Measurements from ENCODE around the gene FN1.

DNA sequence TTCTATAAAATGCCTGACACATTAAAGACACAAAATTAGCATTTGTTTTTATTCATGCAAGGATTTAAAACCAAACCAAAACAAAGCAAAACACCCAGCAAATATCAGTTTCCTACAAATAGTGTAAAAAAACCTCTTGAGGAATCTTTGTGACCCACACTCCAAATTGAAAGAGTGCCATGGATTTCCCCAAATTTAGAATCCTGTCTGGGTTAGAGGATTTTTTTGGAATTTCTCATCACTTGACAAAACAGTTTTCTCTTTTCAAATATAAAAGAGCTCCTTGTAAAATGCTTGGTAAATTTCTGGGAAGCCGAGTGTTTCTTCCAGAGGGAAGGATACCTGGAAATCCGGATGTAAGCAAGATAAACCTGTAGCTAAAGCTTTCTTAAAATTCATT lies 1.7 kb upstream of the FN1 start:
- TF ChIP-seq ATF2 (CRISPR knock-in tag; IDR thresholded peaks at IDR 0.05; ENCODE audit: borderline replicate concordance, low read depth) (no peak), USF1 (CRISPR knock-in tag; IDR thresholded peaks at IDR 0.05) (no peak)
- TF ChIP-seq, protein P1, sequence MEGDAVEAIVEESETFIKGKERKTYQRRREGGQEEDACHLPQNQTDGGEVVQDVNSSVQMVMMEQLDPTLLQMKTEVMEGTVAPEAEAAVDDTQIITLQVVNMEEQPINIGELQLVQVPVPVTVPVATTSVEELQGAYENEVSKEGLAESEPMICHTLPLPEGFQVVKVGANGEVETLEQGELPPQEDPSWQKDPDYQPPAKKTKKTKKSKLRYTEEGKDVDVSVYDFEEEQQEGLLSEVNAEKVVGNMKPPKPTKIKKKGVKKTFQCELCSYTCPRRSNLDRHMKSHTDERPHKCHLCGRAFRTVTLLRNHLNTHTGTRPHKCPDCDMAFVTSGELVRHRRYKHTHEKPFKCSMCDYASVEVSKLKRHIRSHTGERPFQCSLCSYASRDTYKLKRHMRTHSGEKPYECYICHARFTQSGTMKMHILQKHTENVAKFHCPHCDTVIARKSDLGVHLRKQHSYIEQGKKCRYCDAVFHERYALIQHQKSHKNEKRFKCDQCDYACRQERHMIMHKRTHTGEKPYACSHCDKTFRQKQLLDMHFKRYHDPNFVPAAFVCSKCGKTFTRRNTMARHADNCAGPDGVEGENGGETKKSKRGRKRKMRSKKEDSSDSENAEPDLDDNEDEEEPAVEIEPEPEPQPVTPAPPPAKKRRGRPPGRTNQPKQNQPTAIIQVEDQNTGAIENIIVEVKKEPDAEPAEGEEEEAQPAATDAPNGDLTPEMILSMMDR (IDR thresholded peaks at IDR 0.05): no peak
- TF ChIP-seq, protein P2, sequence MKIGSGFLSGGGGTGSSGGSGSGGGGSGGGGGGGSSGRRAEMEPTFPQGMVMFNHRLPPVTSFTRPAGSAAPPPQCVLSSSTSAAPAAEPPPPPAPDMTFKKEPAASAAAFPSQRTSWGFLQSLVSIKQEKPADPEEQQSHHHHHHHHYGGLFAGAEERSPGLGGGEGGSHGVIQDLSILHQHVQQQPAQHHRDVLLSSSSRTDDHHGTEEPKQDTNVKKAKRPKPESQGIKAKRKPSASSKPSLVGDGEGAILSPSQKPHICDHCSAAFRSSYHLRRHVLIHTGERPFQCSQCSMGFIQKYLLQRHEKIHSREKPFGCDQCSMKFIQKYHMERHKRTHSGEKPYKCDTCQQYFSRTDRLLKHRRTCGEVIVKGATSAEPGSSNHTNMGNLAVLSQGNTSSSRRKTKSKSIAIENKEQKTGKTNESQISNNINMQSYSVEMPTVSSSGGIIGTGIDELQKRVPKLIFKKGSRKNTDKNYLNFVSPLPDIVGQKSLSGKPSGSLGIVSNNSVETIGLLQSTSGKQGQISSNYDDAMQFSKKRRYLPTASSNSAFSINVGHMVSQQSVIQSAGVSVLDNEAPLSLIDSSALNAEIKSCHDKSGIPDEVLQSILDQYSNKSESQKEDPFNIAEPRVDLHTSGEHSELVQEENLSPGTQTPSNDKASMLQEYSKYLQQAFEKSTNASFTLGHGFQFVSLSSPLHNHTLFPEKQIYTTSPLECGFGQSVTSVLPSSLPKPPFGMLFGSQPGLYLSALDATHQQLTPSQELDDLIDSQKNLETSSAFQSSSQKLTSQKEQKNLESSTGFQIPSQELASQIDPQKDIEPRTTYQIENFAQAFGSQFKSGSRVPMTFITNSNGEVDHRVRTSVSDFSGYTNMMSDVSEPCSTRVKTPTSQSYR (CRISPR knock-in tag; IDR thresholded peaks at IDR 0.05): no peak
- TF ChIP-seq, protein P3, sequence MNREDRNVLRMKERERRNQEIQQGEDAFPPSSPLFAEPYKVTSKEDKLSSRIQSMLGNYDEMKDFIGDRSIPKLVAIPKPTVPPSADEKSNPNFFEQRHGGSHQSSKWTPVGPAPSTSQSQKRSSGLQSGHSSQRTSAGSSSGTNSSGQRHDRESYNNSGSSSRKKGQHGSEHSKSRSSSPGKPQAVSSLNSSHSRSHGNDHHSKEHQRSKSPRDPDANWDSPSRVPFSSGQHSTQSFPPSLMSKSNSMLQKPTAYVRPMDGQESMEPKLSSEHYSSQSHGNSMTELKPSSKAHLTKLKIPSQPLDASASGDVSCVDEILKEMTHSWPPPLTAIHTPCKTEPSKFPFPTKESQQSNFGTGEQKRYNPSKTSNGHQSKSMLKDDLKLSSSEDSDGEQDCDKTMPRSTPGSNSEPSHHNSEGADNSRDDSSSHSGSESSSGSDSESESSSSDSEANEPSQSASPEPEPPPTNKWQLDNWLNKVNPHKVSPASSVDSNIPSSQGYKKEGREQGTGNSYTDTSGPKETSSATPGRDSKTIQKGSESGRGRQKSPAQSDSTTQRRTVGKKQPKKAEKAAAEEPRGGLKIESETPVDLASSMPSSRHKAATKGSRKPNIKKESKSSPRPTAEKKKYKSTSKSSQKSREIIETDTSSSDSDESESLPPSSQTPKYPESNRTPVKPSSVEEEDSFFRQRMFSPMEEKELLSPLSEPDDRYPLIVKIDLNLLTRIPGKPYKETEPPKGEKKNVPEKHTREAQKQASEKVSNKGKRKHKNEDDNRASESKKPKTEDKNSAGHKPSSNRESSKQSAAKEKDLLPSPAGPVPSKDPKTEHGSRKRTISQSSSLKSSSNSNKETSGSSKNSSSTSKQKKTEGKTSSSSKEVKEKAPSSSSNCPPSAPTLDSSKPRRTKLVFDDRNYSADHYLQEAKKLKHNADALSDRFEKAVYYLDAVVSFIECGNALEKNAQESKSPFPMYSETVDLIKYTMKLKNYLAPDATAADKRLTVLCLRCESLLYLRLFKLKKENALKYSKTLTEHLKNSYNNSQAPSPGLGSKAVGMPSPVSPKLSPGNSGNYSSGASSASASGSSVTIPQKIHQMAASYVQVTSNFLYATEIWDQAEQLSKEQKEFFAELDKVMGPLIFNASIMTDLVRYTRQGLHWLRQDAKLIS (CRISPR knock-in tag; IDR thresholded peaks at IDR 0.05; ENCODE audit: borderline replicate concordance): no peak

Data from WTC11 (cell line).